Prostate gland (tissue), 2 donors: Measurements from ENCODE around the gene LANCL1. TPM values are rescaled to one million over a fixed set of nuclear protein-coding genes. Genes with fewer than 3 reads are reported as not detected.
"Not testable (repeated sequence)": the region's sequence is repeated elsewhere in the genome, so short reads cannot be mapped to it uniquely, and the experiment has no call there.

Source experiments
- DNase-seq: peaks from one replicate; pipeline ENCODE4 v3.0.0-alpha.2; 2019; ENCODE audit warnings: low spot score
- H3K27ac ChIP-seq, 2 donors: fragments of 200-600 bp; sonication (generic); 2 replicates each; pipeline ENCODE4 v1.5.1; 2017 to 2019
- H3K27me3 ChIP-seq: fragments of 200-600 bp; sonication (generic); replicated peaks from 2 replicates; pipeline ENCODE4 v1.5.1; 2019; ENCODE audit not compliant: insufficient read depth
- H3K36me3 ChIP-seq, 2 donors: fragments of 200-600 bp; sonication (generic); 1 replicate in 1 of 2; 2 replicates in 1 of 2; pipeline versions ENCODE4 v1.5.1 to v1.8.1; 2017 to 2019
- H3K4me1 ChIP-seq: fragments of 200-600 bp; sonication (generic); replicated peaks from 2 replicates; pipeline ENCODE4 v1.5.1; 2019
- H3K4me3 ChIP-seq, 2 donors: fragments of 200-600 bp; sonication (generic); 2 replicates each; pipeline ENCODE4 v1.5.1; 2017 to 2019
- H3K9me3 ChIP-seq: fragments of 200-600 bp; sonication (generic); 2 replicates; pipeline ENCODE4 v1.5.1; 2017
- POLR2A ChIP-seq: fragments of 450-650 bp; IDR thresholded peaks from one replicate; pipeline ENCODE4 v1.6.1; 2016; ENCODE audit warnings: antibody characterized with exemption, mild to moderate bottlenecking
- POLR2AphosphoS5 ChIP-seq: sonication (generic); formaldehyde crosslinking; IDR thresholded peaks from one replicate; pipeline ENCODE4 v1.6.1; 2017; ENCODE audit warnings: antibody characterized with exemption
- WGBS: methylation state at CpG from one replicate; pipeline ENCODE4 v1.1.5; 2018; 5-methylcytosine and 5-hydroxymethylcytosine counted together
- intact Hi-C: fragments of 100-400 bp; cut with DNase I; formaldehyde crosslinking; loops from one replicate; pipeline ENCODE4 v1.14.2; 2022
- total RNA-seq, 2 donors: library from RNA; depleted of rRNA; stranded (reverse); fragments of >200 nt; gene quantifications; one replicate each; pipeline ENCODE4 v1.1.0, GENCODE V29; 2016
- TF ChIP-seq, protein P1 (sequence below), 4 experiments: fragments of 200-600 bp in 2 of 4; fragments of 450-650 bp in 2 of 4; sonication (generic) in 2 of 4; IDR thresholded peaks; 1 replicate in 3 of 4; 2 replicates in 1 of 4; pipeline ENCODE4 v1.5.1; 2016 to 2019; ENCODE audit warnings: antibody characterized with exemption in 4 of 4, mild to moderate bottlenecking in 2 of 4, moderate library complexity in 2 of 4

LANCL1 gene
- total RNA-seq, 2 donors from 2014 or later, result 48.2 to 50.1 TPM

DNA sequence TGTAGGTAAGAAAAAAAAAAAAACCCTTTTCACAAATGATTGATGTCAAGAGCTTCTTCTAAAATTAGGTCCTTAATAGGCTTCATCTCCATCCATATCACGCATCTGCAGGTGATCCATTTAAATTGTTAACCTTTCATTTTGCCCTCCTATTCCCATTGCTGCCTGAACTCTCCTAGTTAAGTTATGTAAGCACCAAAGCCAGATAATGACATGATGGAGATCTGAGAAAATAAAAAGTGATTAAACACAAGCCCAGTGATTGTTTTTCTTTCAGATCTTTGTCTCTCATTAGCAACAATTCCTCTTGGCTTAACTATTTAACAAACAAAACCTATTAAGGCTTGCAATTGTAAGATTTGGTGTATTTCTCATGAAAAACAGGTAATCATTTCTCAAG lies 20.0 kb downstream of the LANCL1 start:
- Histone ChIP-seq H3K36me3 (no peaks in the 10 kb centered on the region), H3K27me3 (no peaks in the 10 kb centered on the region), H3K9me3 (no peaks in the 10 kb centered on the region), H3K27ac (no peak overlapping the region), H3K4me1 (no peaks in the 10 kb centered on the region), H3K4me3 (no peak overlapping the region)
- WGBS, result 93% methylated on average over 1 of the region's 1 CpG
- no peak for TF ChIP-seq POLR2AphosphoS5
- TF ChIP-seq POLR2A, result no peak
- TF ChIP-seq, protein P1, sequence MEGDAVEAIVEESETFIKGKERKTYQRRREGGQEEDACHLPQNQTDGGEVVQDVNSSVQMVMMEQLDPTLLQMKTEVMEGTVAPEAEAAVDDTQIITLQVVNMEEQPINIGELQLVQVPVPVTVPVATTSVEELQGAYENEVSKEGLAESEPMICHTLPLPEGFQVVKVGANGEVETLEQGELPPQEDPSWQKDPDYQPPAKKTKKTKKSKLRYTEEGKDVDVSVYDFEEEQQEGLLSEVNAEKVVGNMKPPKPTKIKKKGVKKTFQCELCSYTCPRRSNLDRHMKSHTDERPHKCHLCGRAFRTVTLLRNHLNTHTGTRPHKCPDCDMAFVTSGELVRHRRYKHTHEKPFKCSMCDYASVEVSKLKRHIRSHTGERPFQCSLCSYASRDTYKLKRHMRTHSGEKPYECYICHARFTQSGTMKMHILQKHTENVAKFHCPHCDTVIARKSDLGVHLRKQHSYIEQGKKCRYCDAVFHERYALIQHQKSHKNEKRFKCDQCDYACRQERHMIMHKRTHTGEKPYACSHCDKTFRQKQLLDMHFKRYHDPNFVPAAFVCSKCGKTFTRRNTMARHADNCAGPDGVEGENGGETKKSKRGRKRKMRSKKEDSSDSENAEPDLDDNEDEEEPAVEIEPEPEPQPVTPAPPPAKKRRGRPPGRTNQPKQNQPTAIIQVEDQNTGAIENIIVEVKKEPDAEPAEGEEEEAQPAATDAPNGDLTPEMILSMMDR (IDR thresholded peaks at IDR 0.05), result no peak
- intact Hi-C loops, result no loop called here
- no peak for DNase-seq

DNA sequence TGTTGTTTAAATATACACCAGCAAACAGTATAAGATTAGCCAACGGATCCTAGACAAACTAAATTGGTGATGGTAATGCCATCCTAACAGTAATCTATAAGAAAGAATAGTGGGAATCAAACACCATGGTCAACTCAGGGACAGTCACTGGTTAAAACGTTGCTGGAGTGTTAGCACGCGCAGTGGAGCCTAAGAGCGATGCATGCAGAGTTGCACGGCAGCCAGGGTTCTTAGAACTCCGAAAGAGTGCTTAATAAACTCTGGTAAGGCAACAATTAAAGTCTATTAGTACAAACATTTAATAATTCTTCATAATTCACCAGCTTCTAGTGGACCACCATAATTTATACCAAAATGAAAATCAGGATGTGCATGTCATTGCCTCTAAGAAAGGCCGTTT lies 22.2 kb downstream of the LANCL1 start:
- no peak overlapping the region for H3K4me3 ChIP-seq
- no peaks in the 10 kb centered on the region for H3K36me3 ChIP-seq
- intact Hi-C loops, result no loop called here
- DNase-seq, result no peak
- TF ChIP-seq POLR2A (no peak), POLR2AphosphoS5 (no peak)
- TF ChIP-seq, protein P1 (IDR thresholded peaks at IDR 0.05), result no peak
- no peaks in the 10 kb centered on the region for H3K9me3 ChIP-seq
- 84% methylated on average over 8 of the region's 8 CpGs for WGBS
- no peaks in the 10 kb centered on the region for H3K4me1 ChIP-seq
- H3K27ac ChIP-seq, result no peak overlapping the region
- H3K27me3 ChIP-seq, result no peaks in the 10 kb centered on the region

DNA sequence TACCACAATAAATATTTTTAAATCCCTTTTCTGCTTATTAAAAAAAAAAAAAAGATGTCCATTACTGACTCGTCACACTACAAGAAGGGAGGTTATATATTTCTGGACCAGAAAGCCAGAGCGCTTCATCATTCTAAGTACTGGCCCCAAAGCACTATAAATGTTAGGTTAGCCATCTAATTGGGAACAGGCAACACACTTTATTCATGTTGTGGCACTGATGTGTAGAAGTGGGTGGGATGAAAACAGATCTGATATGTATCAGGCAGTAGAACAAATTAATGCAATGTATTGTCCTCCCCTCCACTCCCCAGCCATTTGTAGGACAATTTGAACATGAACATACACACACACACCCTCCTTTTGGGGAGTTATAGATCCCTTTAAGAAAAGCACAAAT lies 24.4 kb downstream of the LANCL1 start:
- Histone ChIP-seq H3K27ac (no peak overlapping the region), H3K4me3 (no peak overlapping the region), H3K27me3 (no peaks in the 10 kb centered on the region), H3K9me3 (no peaks in the 10 kb centered on the region), H3K4me1 (no peaks in the 10 kb centered on the region), H3K36me3 (no peaks in the 10 kb centered on the region)
- no peak for TF ChIP-seq POLR2AphosphoS5
- no peak for TF ChIP-seq POLR2A
- TF ChIP-seq, protein P1 (IDR thresholded peaks at IDR 0.05), result no peak
- DNase-seq, result no peak
- 95% methylated on average over 2 of the region's 2 CpGs for WGBS
- intact Hi-C loops, result no loop called here

DNA sequence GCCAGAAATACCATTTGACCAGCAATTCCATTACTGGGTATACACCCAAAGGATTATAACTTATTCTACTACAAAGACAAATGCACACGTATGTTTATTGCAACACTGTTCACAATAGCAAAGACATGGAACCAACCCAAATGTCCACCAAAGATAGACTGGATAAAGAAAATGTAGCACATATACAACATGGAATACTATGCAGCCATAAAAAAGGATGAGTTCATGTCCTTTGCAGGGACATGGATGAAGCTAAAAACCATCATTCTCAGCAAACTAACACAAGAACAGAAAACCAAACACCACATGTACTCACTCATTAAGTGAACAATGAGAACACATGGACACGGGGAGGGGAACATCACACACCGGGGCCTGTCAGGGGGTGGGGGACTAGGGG lies 25.6 kb downstream of the LANCL1 start:
- intact Hi-C loops, H3K4me3 ChIP-seq, H3K36me3 ChIP-seq, H3K27ac ChIP-seq, H3K4me1 ChIP-seq, H3K27me3 ChIP-seq, H3K9me3 ChIP-seq, DNase-seq: not testable (repeated sequence)
- WGBS, result 94% methylated on average over 3 of the region's 3 CpGs

DNA sequence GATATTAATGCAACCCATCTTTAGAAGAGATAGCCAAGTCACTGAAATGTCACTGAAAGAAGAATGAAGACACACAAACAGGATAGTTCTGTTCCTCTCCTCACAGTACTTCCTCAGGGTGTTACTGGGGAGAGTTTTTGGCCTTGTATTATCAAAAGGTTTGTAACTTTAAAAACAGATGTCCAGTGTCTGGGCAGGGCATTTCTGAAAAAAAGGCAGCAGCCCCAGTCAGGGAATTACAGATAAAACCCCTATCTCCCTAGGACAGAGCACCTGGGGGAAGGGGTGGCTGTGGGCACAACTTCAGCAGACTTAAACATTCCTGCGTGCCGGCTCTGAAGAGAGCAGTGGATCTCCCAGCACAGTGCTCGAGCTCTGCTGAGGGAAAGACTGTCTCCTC lies 30.8 kb downstream of the LANCL1 start:
- no peak for DNase-seq
- WGBS, result 88% methylated on average over 3 of the region's 3 CpGs
- intact Hi-C loops, result no loop called here
- H3K4me1 ChIP-seq, result no peaks in the 10 kb centered on the region
- TF ChIP-seq, protein P1 (IDR thresholded peaks at IDR 0.05), result no peak
- TF ChIP-seq POLR2A, result no peak
- no peak for TF ChIP-seq POLR2AphosphoS5
- no peaks in the 10 kb centered on the region for H3K27me3 ChIP-seq
- no peak overlapping the region for H3K27ac ChIP-seq
- H3K36me3 ChIP-seq, result peaks cover 0 to 3% of the 10 kb centered on the region in 2 donors
- H3K9me3 ChIP-seq, result no peaks in the 10 kb centered on the region
- H3K4me3 ChIP-seq, result no peak overlapping the region
